ENCODE data around the gene CARD10.

DNA sequence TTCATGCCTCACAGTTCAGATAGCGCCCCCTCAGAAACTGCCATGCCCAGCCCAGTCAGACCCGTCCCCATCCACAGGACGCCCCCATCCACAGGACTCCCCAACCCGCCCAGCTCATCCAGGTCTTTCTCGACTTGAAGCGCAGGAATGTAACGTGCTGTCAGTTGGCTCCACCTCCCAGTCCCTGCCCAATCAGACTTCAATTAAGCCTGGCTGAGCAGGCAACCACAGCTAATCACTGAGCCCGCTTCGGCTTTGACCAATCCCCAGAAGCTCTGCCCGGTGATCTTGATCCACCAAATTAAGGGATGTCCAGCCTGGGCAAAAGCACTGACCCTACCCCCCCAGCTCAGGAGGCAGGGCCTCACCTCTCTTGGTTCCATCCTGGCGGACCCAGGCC lies 22.6 kb downstream of the CARD10 start:
- TF ChIP-seq NONO (IDR thresholded peaks at IDR 0.05) (no peak), NONO (CRISPR knock-in tag; conservative IDR thresholded peaks at IDR 0.05) (no peak), BRD4 (CRISPR knock-in tag; IDR thresholded peaks at IDR 0.05) (no peak), STAG1 (CRISPR knock-in tag; IDR thresholded peaks at IDR 0.05) (no peak), ZNF354B (CRISPR knock-in tag; IDR thresholded peaks at IDR 0.05) (no peak), ZNF737 (CRISPR knock-in tag; IDR thresholded peaks at IDR 0.05; ENCODE audit: borderline replicate concordance) (no peak), CREB1 (IDR thresholded peaks at IDR 0.05) (no peak), CREB1 (CRISPR knock-in tag; IDR thresholded peaks at IDR 0.05) (no peak), HCFC1 (IDR thresholded peaks at IDR 0.05; ENCODE audit: low read depth, low read length) (no peak), GTF3A (CRISPR knock-in tag; conservative IDR thresholded peaks at IDR 0.05) (no peak), TBL1XR1 (IDR thresholded peaks at IDR 0.05; ENCODE audit: borderline replicate concordance, low read length, partially characterized antibody) (no peak)
- TF ChIP-seq, protein P1, sequence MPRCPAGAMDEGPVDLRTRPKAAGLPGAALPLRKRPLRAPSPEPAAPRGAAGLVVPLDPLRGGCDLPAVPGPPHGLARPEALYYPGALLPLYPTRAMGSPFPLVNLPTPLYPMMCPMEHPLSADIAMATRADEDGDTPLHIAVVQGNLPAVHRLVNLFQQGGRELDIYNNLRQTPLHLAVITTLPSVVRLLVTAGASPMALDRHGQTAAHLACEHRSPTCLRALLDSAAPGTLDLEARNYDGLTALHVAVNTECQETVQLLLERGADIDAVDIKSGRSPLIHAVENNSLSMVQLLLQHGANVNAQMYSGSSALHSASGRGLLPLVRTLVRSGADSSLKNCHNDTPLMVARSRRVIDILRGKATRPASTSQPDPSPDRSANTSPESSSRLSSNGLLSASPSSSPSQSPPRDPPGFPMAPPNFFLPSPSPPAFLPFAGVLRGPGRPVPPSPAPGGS (CRISPR knock-in tag; IDR thresholded peaks at IDR 0.05), result no peak
- TF ChIP-seq, protein P2, sequence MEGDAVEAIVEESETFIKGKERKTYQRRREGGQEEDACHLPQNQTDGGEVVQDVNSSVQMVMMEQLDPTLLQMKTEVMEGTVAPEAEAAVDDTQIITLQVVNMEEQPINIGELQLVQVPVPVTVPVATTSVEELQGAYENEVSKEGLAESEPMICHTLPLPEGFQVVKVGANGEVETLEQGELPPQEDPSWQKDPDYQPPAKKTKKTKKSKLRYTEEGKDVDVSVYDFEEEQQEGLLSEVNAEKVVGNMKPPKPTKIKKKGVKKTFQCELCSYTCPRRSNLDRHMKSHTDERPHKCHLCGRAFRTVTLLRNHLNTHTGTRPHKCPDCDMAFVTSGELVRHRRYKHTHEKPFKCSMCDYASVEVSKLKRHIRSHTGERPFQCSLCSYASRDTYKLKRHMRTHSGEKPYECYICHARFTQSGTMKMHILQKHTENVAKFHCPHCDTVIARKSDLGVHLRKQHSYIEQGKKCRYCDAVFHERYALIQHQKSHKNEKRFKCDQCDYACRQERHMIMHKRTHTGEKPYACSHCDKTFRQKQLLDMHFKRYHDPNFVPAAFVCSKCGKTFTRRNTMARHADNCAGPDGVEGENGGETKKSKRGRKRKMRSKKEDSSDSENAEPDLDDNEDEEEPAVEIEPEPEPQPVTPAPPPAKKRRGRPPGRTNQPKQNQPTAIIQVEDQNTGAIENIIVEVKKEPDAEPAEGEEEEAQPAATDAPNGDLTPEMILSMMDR (CRISPR knock-in tag; IDR thresholded peaks at IDR 0.05), result no peak
- TF ChIP-seq, protein P3, sequence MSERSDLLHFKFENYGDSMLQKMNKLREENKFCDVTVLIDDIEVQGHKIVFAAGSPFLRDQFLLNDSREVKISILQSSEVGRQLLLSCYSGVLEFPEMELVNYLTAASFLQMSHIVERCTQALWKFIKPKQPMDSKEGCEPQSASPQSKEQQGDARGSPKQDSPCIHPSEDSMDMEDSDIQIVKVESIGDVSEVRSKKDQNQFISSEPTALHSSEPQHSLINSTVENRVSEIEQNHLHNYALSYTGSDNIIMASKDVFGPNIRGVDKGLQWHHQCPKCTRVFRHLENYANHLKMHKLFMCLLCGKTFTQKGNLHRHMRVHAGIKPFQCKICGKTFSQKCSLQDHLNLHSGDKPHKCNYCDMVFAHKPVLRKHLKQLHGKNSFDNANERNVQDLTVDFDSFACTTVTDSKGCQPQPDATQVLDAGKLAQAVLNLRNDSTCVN (CRISPR knock-in tag; IDR thresholded peaks at IDR 0.05; ENCODE audit: borderline replicate concordance), result no peak
- TF ChIP-seq, protein P4, sequence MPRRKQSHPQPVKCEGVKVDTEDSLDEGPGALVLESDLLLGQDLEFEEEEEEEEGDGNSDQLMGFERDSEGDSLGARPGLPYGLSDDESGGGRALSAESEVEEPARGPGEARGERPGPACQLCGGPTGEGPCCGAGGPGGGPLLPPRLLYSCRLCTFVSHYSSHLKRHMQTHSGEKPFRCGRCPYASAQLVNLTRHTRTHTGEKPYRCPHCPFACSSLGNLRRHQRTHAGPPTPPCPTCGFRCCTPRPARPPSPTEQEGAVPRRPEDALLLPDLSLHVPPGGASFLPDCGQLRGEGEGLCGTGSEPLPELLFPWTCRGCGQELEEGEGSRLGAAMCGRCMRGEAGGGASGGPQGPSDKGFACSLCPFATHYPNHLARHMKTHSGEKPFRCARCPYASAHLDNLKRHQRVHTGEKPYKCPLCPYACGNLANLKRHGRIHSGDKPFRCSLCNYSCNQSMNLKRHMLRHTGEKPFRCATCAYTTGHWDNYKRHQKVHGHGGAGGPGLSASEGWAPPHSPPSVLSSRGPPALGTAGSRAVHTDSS (CRISPR knock-in tag; conservative IDR thresholded peaks at IDR 0.05), result no peak

All from HepG2 (cell line).